Measurements from ENCODE around the gene CCDC138. TPM values are rescaled to one million over a fixed set of nuclear protein-coding genes. Genes with fewer than 3 reads are reported as not detected.

CCDC138 gene
- total and polyA plus RNA-seq, 8 donors = 3.8 to 22.6 (median 18.8) TPM

GRCh38 chr2:108917526-108917925 is 131.0 kb downstream of the CCDC138 start:
- DNase-seq = no peak

GRCh38 chr2:108918156-108918874 is 131.7 kb downstream of the CCDC138 start:
- no peak overlapping the region for H3K27ac ChIP-seq
- no peak for TF ChIP-seq CTCF (IDR thresholded peaks at IDR 0.05)
- no peak for ATAC-seq
- no peaks in the 10 kb centered on the region for H3K4me1 ChIP-seq
- no peak overlapping the region for H3K4me3 ChIP-seq
- no peaks in the 10 kb centered on the region for H3K27me3 ChIP-seq
- no peak for DNase-seq
- intact Hi-C loops (cut with DNase I) = no loop called here
- H3K36me3 ChIP-seq = no peaks in the 10 kb centered on the region
- H3K9me3 ChIP-seq = no peaks in the 10 kb centered on the region

More at GRCh38 chr2:108917526-108917925, 131.0 kb downstream of the CCDC138 start:
- H3K4me1 ChIP-seq = no peaks in the 10 kb centered on the region
- no peak for TF ChIP-seq CTCF (IDR thresholded peaks at IDR 0.05)
- no peak overlapping the region for H3K27ac ChIP-seq
- no peaks in the 10 kb centered on the region for H3K9me3 ChIP-seq
- no peaks in the 10 kb centered on the region for H3K36me3 ChIP-seq
- H3K27me3 ChIP-seq = no peaks in the 10 kb centered on the region
- no peak overlapping the region for H3K4me3 ChIP-seq
- ATAC-seq = no peak
- intact Hi-C loops (cut with DNase I) = no loop called here

GRCh38 chr2:108918941-108919341 is 132.4 kb downstream of the CCDC138 start:
- Histone ChIP-seq H3K36me3 (no peaks in the 10 kb centered on the region), H3K27ac (no peak overlapping the region), H3K4me1 (no peaks in the 10 kb centered on the region), H3K27me3 (no peaks in the 10 kb centered on the region), H3K4me3 (no peak overlapping the region), H3K9me3 (no peaks in the 10 kb centered on the region)
- no peak for DNase-seq
- TF ChIP-seq CTCF (IDR thresholded peaks at IDR 0.05) = no peak
- no peak for ATAC-seq
- intact Hi-C loops (cut with DNase I) = no loop called here

- intact Hi-C loops (cut with DNase I) = no loop called here
- H3K27me3 ChIP-seq = no peaks in the 10 kb centered on the region
- DNase-seq (no peak), ATAC-seq (no peak)
- no peak overlapping the region for H3K4me3 ChIP-seq
- TF ChIP-seq CTCF (IDR thresholded peaks at IDR 0.05) = no peak
- H3K4me1 ChIP-seq = no peaks in the 10 kb centered on the region
- H3K36me3 ChIP-seq = no peaks in the 10 kb centered on the region
- H3K9me3 ChIP-seq = no peaks in the 10 kb centered on the region
- no peak overlapping the region for H3K27ac ChIP-seq
These were observed 133.2 kb downstream of the CCDC138 start for GRCh38 chr2:108919571-108920373.

GRCh38 chr2:108920686-108921085 is 134.1 kb downstream of the CCDC138 start:
- ATAC-seq = no peak
- intact Hi-C loops (cut with DNase I) = no loop called here

More at GRCh38 chr2:108920686-108921085, 134.1 kb downstream of the CCDC138 start:
- Histone ChIP-seq H3K27ac (no peak overlapping the region), H3K27me3 (no peaks in the 10 kb centered on the region), H3K4me1 (no peaks in the 10 kb centered on the region), H3K4me3 (no peak overlapping the region), H3K36me3 (no peaks in the 10 kb centered on the region), H3K9me3 (no peaks in the 10 kb centered on the region)
- DNase-seq = no peak
- no peak for TF ChIP-seq CTCF (IDR thresholded peaks at IDR 0.05)
